Gastroesophageal sphincter (tissue), 4 donors: ENCODE results near the gene TPD52L1. TPM values are rescaled to one million over a fixed set of nuclear protein-coding genes. Genes with fewer than 3 reads are reported as not detected.

ENCODE experiments used
- ATAC-seq: fragments of 150-250 bp; one replicate; pipeline ENCODE4 v1.9.1; 2016; ENCODE audit warnings: mild to moderate bottlenecking, moderate library complexity
- H3K27ac ChIP-seq, 4 donors: fragments of 200-600 bp; sonication (generic) in 3 of 4; 1 replicate in 3 of 4; 2 replicates in 1 of 4; pipeline ENCODE4 v1.5.1; 2016 to 2019
- H3K27me3 ChIP-seq: fragments of 200-600 bp; sonication (generic); one replicate; pipeline ENCODE4 v1.5.1; 2019
- H3K36me3 ChIP-seq, 2 donors: fragments of 200-600 bp; sonication (generic); one replicate each; pipeline ENCODE4 v1.5.1; 2019; ENCODE audit warnings: control low read depth in 1 of 2
- H3K4me1 ChIP-seq, 3 donors: fragments of 200-600 bp; sonication (generic); 1 replicate in 2 of 3; 2 replicates in 1 of 3; pipeline ENCODE4 v1.5.1; 2016 to 2019; ENCODE audit warnings: control low read depth in 2 of 3
- H3K4me3 ChIP-seq, 2 donors: fragments of 200-600 bp; sonication (generic); one replicate each; pipeline ENCODE4 v1.5.1; 2019; ENCODE audit warnings: mild to moderate bottlenecking in 1 of 2, moderate library complexity in 1 of 2
- H3K9me3 ChIP-seq, 3 donors: fragments of 200-600 bp; sonication (generic); one replicate each; pipeline ENCODE4 v1.5.1; 2017 to 2019; ENCODE audit warnings: control low read depth in 2 of 3
- CTCF ChIP-seq, 4 experiments: fragments of 200-600 bp in 2 of 4; fragments of 450-650 bp in 2 of 4; sonication (generic) in 1 of 4; IDR thresholded peaks; one replicate each; pipeline ENCODE4 v1.5.1; 2017 to 2019; ENCODE audit warnings: antibody characterized with exemption in 4 of 4, mild to moderate bottlenecking in 2 of 4, moderate library complexity in 2 of 4
- EP300 ChIP-seq: sonication (generic); formaldehyde crosslinking; IDR thresholded peaks from one replicate; pipeline ENCODE4 v1.6.1; 2017; ENCODE audit warnings: antibody characterized with exemption, mild to moderate bottlenecking
- POLR2A ChIP-seq, 2 donors: fragments of 450-650 bp; IDR thresholded peaks; one replicate each; pipeline ENCODE4 v1.6.1; 2017; ENCODE audit warnings: antibody characterized with exemption in 2 of 2, mild to moderate bottlenecking in 2 of 2, moderate library complexity in 1 of 2
- POLR2AphosphoS5 ChIP-seq: sonication (generic); formaldehyde crosslinking; IDR thresholded peaks from one replicate; pipeline ENCODE4 v1.6.1; 2017; ENCODE audit warnings: antibody characterized with exemption
- WGBS, 2 donors: methylation state at CpG; one replicate each; pipeline ENCODE4 v1.1.5; 2018; ENCODE audit warnings: low coverage in 1 of 2; 5-methylcytosine and 5-hydroxymethylcytosine counted together
- total RNA-seq, 4 donors: library from RNA; depleted of rRNA; stranded (reverse); fragments of >200 nt; gene quantifications; one replicate each; pipeline ENCODE4 v1.1.0, GENCODE V29; 2016

The TPD52L1 gene
- total RNA-seq, 4 donors from 2014 or later = 11.2 to 59.7 (median 20.2) TPM

GRCh38 chr6:125299257-125299656, 145.7 kb downstream of the TPD52L1 start:
- Histone ChIP-seq H3K4me3 (no peak overlapping the region), H3K27ac (no peak overlapping the region), H3K9me3 (no peaks in the 10 kb centered on the region), H3K4me1 (peaks cover 8 to 37% (median 11%) of the 10 kb centered on the region in 3 donors), H3K27me3 (no peaks in the 10 kb centered on the region), H3K36me3 (peaks cover 0 to 42% of the 10 kb centered on the region in 2 donors)
- WGBS, 2 donors = 94% methylated on average over 3 of the region's 3 CpGs; no CpG with 5 or more reads in 1 of the 2 donors
- ATAC-seq = no peak
- TF ChIP-seq EP300 (no peak), POLR2A (IDR thresholded peaks at IDR 0.05) (no peak)

- Histone ChIP-seq H3K27me3 (peaks cover 8% of the 10 kb centered on the region), H3K36me3 (peaks cover 0 to 37% of the 10 kb centered on the region in 2 donors), H3K9me3 (peaks cover 0 to 6% (median 0%) of the 10 kb centered on the region in 3 donors), H3K4me3 (peak overlapping the region; percentile 50 to 59), H3K4me1 (peaks cover 4 to 24% (median 11%) of the 10 kb centered on the region in 3 donors), H3K27ac (peak overlapping the region; percentile 60 to 94 (median 90))
- WGBS, 2 donors = 1 to 4% methylated on average over 7 to 10 of the region's 11 CpGs
- TF ChIP-seq EP300 (no peak), POLR2AphosphoS5 (no peak), POLR2A (IDR thresholded peaks at IDR 0.05) (no peak), CTCF (IDR thresholded peaks at IDR 0.05) (no peak)
- ATAC-seq = no peak
Observed at GRCh38 chr6:125300992-125301434, 147.4 kb downstream of the TPD52L1 start.

GRCh38 chr6:125301435-125302391, 148.1 kb downstream of the TPD52L1 start, which contains the start of gene HDDC2:
HDDC2 (minus strand) TSS chr6:125301967; CDS start chr6:125301932, 35 bp downstream.
- peaks cover 0 to 6% (median 0%) of the 10 kb centered on the region in 3 donors for H3K9me3 ChIP-seq
- peaks cover 9% of the 10 kb centered on the region for H3K27me3 ChIP-seq
- H3K36me3 ChIP-seq = peaks cover 0 to 31% of the 10 kb centered on the region in 2 donors
- TF ChIP-seq POLR2AphosphoS5 = peak; percentile 64
- TF ChIP-seq CTCF (IDR thresholded peaks at IDR 0.05) = peak in 3 of 4 experiments; percentile 4 to 21 (median 15)
- TF ChIP-seq EP300 = no peak
- TF ChIP-seq POLR2A (IDR thresholded peaks at IDR 0.05) = peak; percentile 16 to 22
- peak within 1 kb of the TSS; percentile 60 to 94 (median 90) for H3K27ac ChIP-seq
- peak; percentile 95 for ATAC-seq
- WGBS, 2 donors = 0 to 6% methylated on average over 9 to 21 of the region's 67 CpGs
- peak within 1 kb of the TSS; percentile 50 to 59 for H3K4me3 ChIP-seq
- peaks cover 4 to 18% (median 11%) of the 10 kb centered on the region in 3 donors for H3K4me1 ChIP-seq

- H3K4me1 ChIP-seq = peaks cover 4 to 18% (median 11%) of the 10 kb centered on the region in 3 donors
- H3K27me3 ChIP-seq = peaks cover 9% of the 10 kb centered on the region
- no peak overlapping the region for H3K4me3 ChIP-seq
- H3K36me3 ChIP-seq = peaks cover 0 to 19% of the 10 kb centered on the region in 2 donors
- TF ChIP-seq POLR2AphosphoS5 = no peak
- H3K9me3 ChIP-seq = peaks cover 0 to 6% (median 0%) of the 10 kb centered on the region in 3 donors
- H3K27ac ChIP-seq = no peak overlapping the region
- 75 to 100% methylated on average over 2 to 4 of the region's 4 CpGs for WGBS, 2 donors
- ATAC-seq = no peak
Observed at GRCh38 chr6:125302840-125303511, 149.4 kb downstream of the TPD52L1 start.

- peaks cover 0 to 6% (median 0%) of the 10 kb centered on the region in 3 donors for H3K9me3 ChIP-seq
- 80% methylated on average over 1 of the region's 1 CpG; no CpG with 5 or more reads in 1 of the 2 donors for WGBS, 2 donors
- no peak for ATAC-seq
- H3K4me1 ChIP-seq = peaks cover 4 to 18% (median 11%) of the 10 kb centered on the region in 3 donors
- TF ChIP-seq POLR2AphosphoS5 (no peak), CTCF (IDR thresholded peaks at IDR 0.05) (no peak), EP300 (no peak), POLR2A (IDR thresholded peaks at IDR 0.05) (no peak)
- H3K36me3 ChIP-seq = peaks cover 0 to 16% of the 10 kb centered on the region in 2 donors
- no peak overlapping the region for H3K4me3 ChIP-seq
- H3K27me3 ChIP-seq = peaks cover 9% of the 10 kb centered on the region
- no peak overlapping the region for H3K27ac ChIP-seq
Observed at GRCh38 chr6:125303512-125303854, 149.9 kb downstream of the TPD52L1 start.
